Activated CD4-positive, alpha-beta T cell treated with anti-CD3 and anti-CD28 coated beads, Interleukin-2, amount 10 ng/mL, durations not matched to agents 7 days and 5 days (primary cell): Measurements from ENCODE around the gene OR1F1. TPM values are rescaled to one million over a fixed set of nuclear protein-coding genes. Genes with fewer than 3 reads are reported as not detected.
"Not testable (repeated sequence)": the region's sequence is repeated elsewhere in the genome, so short reads cannot be mapped to it uniquely, and the experiment has no call there.

Experiments
- CTCF ChIA-PET: fragments of 350-600 bp; sonication (Branson Sonifier 250); formaldehyde crosslinking; loops from one replicate; lab custom pipeline; 2021; ENCODE audit warnings: antibody characterized with exemption; lab: Charles Lee
- POLR2A ChIA-PET: fragments of 350-600 bp; sonication (Branson Sonifier 250); formaldehyde crosslinking; loops from one replicate; lab custom pipeline; 2021; ENCODE audit warnings: antibody characterized with exemption; lab: Charles Lee
- DNase-seq: peaks from one replicate; pipeline ENCODE4 v3.0.0-alpha.2; 2020
- H3K27ac Mint-ChIP-seq: one replicate; pipeline ENCODE4 v1.8.0; 2021; ENCODE audit warnings: mild to moderate bottlenecking, moderate library complexity, mixed read lengths
- H3K27me3 Mint-ChIP-seq: one replicate; pipeline ENCODE4 v1.8.0; 2021; ENCODE audit warnings: mixed read lengths
- H3K36me3 Mint-ChIP-seq: one replicate; pipeline ENCODE4 v1.8.0; 2021; ENCODE audit warnings: low read depth, mixed read lengths
- H3K4me1 Mint-ChIP-seq: one replicate; pipeline ENCODE4 v1.8.0; 2021; ENCODE audit warnings: mixed read lengths
- H3K4me3 Mint-ChIP-seq: one replicate; pipeline ENCODE4 v1.8.0; 2021; ENCODE audit warnings: mild to moderate bottlenecking, moderate library complexity, mixed read lengths
- H3K9me3 Mint-ChIP-seq: one replicate; pipeline ENCODE4 v1.8.0; 2021; ENCODE audit warnings: mixed read lengths
- total RNA-seq, 2 experiments: library from RNA; stranded (reverse); gene quantifications; one replicate each; pipeline ENCODE4 v1.2.3, GENCODE V29; 2021

OR1F1 gene
- total RNA-seq, 2 experiments from 2014 or later, result not detected

GRCh38 chr16:3198334-3199072 is 10.5 kb downstream of the OR1F1 start:
- H3K27ac Mint-ChIP-seq, result no peak overlapping the region
- DNase-seq, result no peak
- H3K4me1 Mint-ChIP-seq, result peaks cover 2% of the 10 kb centered on the region
- ChIA-PET POLR2A (no interaction called here), CTCF (interaction anchor here (0.6 to 2.1 kb wide), 5 partner anchors 10 to 163 kb away, joined by 3 to 11 read pairs (median 3); no protein-coding TSS in a partner anchor)
- H3K9me3 Mint-ChIP-seq, result peaks cover 11% of the 10 kb centered on the region
- H3K36me3 Mint-ChIP-seq, result no peaks in the 10 kb centered on the region
- peaks cover 25% of the 10 kb centered on the region for H3K27me3 Mint-ChIP-seq
- H3K4me3 Mint-ChIP-seq, result no peak overlapping the region

DNA sequence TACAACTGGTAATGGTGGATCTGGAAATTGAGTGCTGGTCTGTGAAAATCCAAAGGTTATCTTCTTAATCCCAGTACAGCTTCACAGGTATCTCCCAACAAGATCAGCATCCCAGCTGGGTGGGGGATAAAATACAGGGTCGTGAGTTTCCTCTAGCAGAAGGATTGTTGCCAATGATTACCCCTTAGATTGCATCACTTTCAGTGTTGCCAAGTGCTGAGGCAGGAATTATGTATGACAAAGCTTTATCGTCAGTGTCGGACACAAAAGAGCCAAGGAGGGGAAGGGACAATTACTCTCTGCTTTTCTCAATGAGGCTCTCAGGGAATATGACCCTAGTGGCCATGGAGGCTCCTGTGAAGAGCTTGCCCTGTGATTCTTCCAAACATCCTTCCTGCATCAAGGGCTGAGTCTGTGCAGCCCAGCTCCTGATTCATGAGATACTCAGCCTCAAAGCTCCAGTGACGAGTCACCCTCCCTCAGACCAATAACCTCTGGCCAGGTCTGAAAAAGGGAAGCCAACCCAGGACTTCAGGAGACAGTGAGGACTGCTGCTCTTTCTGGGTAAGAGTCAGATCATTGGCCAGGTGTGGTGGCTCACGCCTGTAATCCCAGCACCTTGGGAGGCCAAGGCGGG is 15.0 kb downstream of the OR1F1 start:
- DNase-seq, result no peak
- Mint-ChIP-seq H3K27ac (no peak overlapping the region), H3K4me1 (no peaks in the 10 kb centered on the region), H3K4me3 (no peak overlapping the region), H3K27me3 (peaks cover 18% of the 10 kb centered on the region), H3K9me3 (peaks cover 33% of the 10 kb centered on the region), H3K36me3 (peaks cover 4% of the 10 kb centered on the region)
- ChIA-PET CTCF (interaction anchor here (1.0 to 1.4 kb wide), 2 partner anchors 11 to 64 kb away, joined by 3 read pairs; no protein-coding TSS in a partner anchor), POLR2A (no interaction called here)

GRCh38 chr16:3205939-3206338 is 17.9 kb downstream of the OR1F1 start:
- CTCF ChIA-PET, H3K27ac Mint-ChIP-seq, POLR2A ChIA-PET, DNase-seq, H3K4me3 Mint-ChIP-seq, H3K36me3 Mint-ChIP-seq, H3K4me1 Mint-ChIP-seq: not testable (repeated sequence)
- Mint-ChIP-seq H3K9me3 (peaks cover 45% of the 10 kb centered on the region), H3K27me3 (peaks cover 11% of the 10 kb centered on the region)

GRCh38 chr16:3207086-3207953 is 19.3 kb downstream of the OR1F1 start:
- Mint-ChIP-seq H3K27me3 (peaks cover 7% of the 10 kb centered on the region), H3K36me3 (peaks cover 8% of the 10 kb centered on the region), H3K4me1 (peaks cover 4% of the 10 kb centered on the region), H3K4me3 (no peak overlapping the region), H3K27ac (no peak overlapping the region), H3K9me3 (peaks cover 52% of the 10 kb centered on the region)
- POLR2A ChIA-PET, result no interaction called here
- no peak for DNase-seq
- CTCF ChIA-PET, result interaction anchor here (0.6 to 2.4 kb wide), 2 partner anchors 9 to 264 kb away, joined by 3 to 11 read pairs; no protein-coding TSS in a partner anchor

DNA sequence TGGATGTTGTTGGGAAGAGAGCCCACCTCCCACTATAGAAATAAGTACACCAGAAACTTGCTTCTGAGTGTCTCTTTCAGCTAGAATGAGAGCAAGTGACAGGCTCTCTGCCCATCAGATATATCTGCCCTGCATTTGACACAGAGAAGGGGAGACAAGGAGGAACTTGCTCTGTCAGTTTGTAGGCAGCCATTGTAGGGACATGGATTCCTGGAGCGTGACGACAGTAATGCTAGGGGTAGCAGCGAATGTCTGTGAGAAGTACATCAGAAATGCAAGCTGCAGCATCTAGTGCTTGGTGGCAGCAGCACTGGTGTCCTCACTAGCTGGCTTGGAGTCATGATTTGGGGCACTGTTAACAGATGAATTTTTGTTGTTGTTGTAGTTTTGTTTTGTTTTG is 24.0 kb downstream of the OR1F1 start:
- peaks cover 53% of the 10 kb centered on the region for H3K9me3 Mint-ChIP-seq
- H3K27ac Mint-ChIP-seq, result peak overlapping the region; percentile 60
- H3K36me3 Mint-ChIP-seq, result peaks cover 39% of the 10 kb centered on the region
- POLR2A ChIA-PET, result no interaction called here
- no peak overlapping the region for H3K4me3 Mint-ChIP-seq
- CTCF ChIA-PET, result no interaction called here
- no peaks in the 10 kb centered on the region for H3K27me3 Mint-ChIP-seq
- DNase-seq, result no peak
- peaks cover 35% of the 10 kb centered on the region for H3K4me1 Mint-ChIP-seq

DNA sequence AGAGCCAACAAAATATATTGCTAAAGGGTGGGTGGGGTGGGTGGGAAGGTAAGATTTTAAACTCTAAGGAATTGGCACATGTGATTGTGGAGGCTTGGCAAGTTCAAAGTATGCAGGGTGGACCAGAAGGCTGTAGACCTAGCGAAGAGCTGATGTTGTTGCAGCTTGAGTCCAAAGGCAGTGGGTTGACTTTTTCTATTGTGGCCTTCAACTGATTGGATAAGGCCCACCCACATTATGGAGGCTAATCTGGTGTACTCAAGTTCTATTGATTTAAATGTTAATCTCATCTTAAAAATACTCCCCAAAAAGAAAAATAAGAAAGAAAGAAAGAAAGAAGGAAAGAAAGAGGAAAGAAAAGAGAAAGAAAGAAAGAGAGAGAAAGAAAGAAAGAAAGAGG is 24.6 kb downstream of the OR1F1 start:
- CTCF ChIA-PET, result interaction anchor here (0.8 kb wide), 1 partner anchor 100 kb away, joined by 3 read pairs; no protein-coding TSS in a partner anchor
- no peak for DNase-seq
- Mint-ChIP-seq H3K27ac (peak overlapping the region; percentile 68), H3K4me3 (no peak overlapping the region), H3K36me3 (peaks cover 38% of the 10 kb centered on the region), H3K4me1 (peaks cover 37% of the 10 kb centered on the region), H3K27me3 (no peaks in the 10 kb centered on the region), H3K9me3 (peaks cover 50% of the 10 kb centered on the region)
- POLR2A ChIA-PET, result no interaction called here

GRCh38 chr16:3214904-3215600 is 27.0 kb downstream of the OR1F1 start:
- Mint-ChIP-seq H3K4me3 (peak overlapping the region; percentile 36), H3K27ac (peak overlapping the region; percentile 98), H3K27me3 (no peaks in the 10 kb centered on the region), H3K9me3 (peaks cover 47% of the 10 kb centered on the region), H3K36me3 (peaks cover 46% of the 10 kb centered on the region), H3K4me1 (peaks cover 42% of the 10 kb centered on the region)
- DNase-seq, result peak; percentile 65
- ChIA-PET CTCF (interaction anchor here (0.6 kb wide), 1 partner anchor 27 kb away, joined by 7 read pairs; no protein-coding TSS in a partner anchor), POLR2A (interaction anchor here (1.4 kb wide), 1 partner anchor 50 kb away, joined by 4 read pairs; no protein-coding TSS in a partner anchor)

DNA sequence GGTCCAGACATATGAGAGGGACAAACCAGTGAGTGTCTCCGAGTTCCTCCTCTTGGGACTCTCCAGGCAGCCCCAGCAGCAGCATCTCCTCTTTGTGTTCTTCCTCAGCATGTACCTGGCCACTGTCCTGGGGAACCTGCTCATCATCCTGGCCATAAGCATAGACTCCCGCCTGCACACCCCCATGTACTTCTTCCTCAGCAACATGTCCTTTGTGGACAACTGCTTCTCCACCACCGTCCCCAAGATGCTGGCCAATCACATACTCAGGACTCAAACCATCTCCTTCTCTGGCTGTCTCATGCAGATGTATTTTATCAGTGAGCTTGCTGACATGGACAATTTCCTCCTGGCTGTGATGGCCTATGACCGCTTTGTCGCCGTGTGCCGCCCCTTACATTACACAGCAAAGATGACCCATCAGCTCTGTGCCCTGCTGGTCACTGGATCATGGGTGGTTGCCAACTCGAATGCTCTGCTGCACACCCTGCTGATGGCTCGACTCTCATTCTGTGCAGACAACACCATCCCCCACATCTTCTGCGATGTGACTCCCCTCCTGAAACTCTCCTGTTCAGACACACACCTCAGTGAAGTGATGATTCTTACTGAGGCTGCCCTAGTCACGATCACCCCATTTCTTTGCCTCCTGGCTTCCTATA is 27.7 kb downstream of the OR1F1 start:
- no peaks in the 10 kb centered on the region for H3K27me3 Mint-ChIP-seq
- peak overlapping the region; percentile 38 for H3K4me3 Mint-ChIP-seq
- CTCF ChIA-PET, result interaction anchor here (0.6 to 0.7 kb wide), 2 partner anchors 28 to 99 kb away, joined by 7 to 9 read pairs; no protein-coding TSS in a partner anchor
- peaks cover 46% of the 10 kb centered on the region for H3K36me3 Mint-ChIP-seq
- POLR2A ChIA-PET, result interaction anchor here (1.4 kb wide), 1 partner anchor 49 kb away, joined by 4 read pairs; no protein-coding TSS in a partner anchor
- no peak for DNase-seq
- H3K27ac Mint-ChIP-seq, result peak overlapping the region; percentile 98
- H3K4me1 Mint-ChIP-seq, result peaks cover 42% of the 10 kb centered on the region
- peaks cover 42% of the 10 kb centered on the region for H3K9me3 Mint-ChIP-seq

- Mint-ChIP-seq H3K4me3 (peak overlapping the region; percentile 38), H3K36me3 (peaks cover 48% of the 10 kb centered on the region), H3K27ac (peak overlapping the region; percentile 98), H3K9me3 (peaks cover 44% of the 10 kb centered on the region), H3K27me3 (no peaks in the 10 kb centered on the region), H3K4me1 (peaks cover 42% of the 10 kb centered on the region)
- POLR2A ChIA-PET, result no interaction called here
- CTCF ChIA-PET, result interaction anchor here (0.7 kb wide), 1 partner anchor 99 kb away, joined by 9 read pairs; no protein-coding TSS in a partner anchor
- no peak for DNase-seq
These were observed 28.2 kb downstream of the OR1F1 start for GRCh38 chr16:3216263-3216640.

- Mint-ChIP-seq H3K4me3 (no peak overlapping the region), H3K9me3 (peaks cover 54% of the 10 kb centered on the region), H3K27ac (no peak overlapping the region), H3K4me1 (peaks cover 17% of the 10 kb centered on the region), H3K27me3 (no peaks in the 10 kb centered on the region), H3K36me3 (peaks cover 64% of the 10 kb centered on the region)
- POLR2A ChIA-PET, result no interaction called here
- DNase-seq, result no peak
- CTCF ChIA-PET, result no interaction called here
These were observed 32.8 kb downstream of the OR1F1 start for GRCh38 chr16:3220839-3221238.

DNA sequence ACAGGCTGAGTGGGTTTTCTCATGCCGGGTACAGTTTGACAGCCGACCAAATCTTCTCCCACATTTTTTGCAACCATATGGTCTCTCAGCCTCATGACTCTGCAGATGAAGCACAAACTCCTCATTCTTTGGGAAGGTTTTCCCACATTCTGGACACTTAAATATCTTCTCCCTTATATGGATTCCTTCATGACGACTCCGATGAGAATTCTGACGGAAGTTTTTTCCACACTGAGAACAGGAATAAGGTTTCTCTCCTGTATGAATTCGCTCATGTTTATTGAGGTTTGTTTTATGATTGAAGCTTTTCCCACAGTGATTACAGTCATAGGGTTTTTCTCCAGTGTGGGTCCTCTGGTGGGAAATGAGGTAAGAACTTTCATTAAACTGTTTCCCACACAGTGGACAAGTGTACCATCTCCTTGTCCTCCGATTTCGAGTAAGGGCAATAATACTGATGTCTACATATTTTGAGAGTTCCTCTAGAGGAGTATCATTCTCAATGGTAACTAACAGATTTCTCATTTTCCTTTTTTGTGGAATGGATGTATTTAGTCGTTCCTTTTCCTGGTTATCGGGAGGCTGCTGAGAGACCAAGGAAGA is 36.0 kb downstream of the OR1F1 start:
- ChIA-PET POLR2A (no interaction called here), CTCF (interaction anchor here (0.5 kb wide), 1 partner anchor 34 kb away, joined by 3 read pairs; no protein-coding TSS in a partner anchor)
- Mint-ChIP-seq H3K36me3 (peaks cover 73% of the 10 kb centered on the region), H3K4me3 (no peak overlapping the region), H3K9me3 (peaks cover 55% of the 10 kb centered on the region), H3K4me1 (no peaks in the 10 kb centered on the region), H3K27me3 (no peaks in the 10 kb centered on the region), H3K27ac (no peak overlapping the region)
- no peak for DNase-seq
